ENCODE data around the gene ZNF804A.

DNA sequence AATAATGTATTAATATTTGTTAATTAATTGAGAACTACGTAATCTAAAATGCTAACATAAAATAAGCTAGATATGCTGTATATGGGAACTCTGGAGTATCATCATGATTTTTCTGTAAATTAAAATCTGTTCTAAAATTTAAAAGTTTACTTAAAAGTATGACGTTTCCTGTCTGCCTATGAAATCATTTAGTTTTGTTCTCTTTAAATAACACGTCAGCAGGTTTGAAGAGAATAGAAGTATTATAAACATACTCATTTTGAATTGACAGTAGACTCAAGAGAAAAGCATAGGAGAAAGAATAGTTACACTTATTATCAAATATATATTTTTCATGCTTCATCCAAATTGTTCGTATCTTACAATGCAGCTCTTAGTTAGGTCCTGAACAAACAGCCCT is 19.1 kb upstream of the ZNF804A start:
- TF ChIP-seq, protein P1, sequence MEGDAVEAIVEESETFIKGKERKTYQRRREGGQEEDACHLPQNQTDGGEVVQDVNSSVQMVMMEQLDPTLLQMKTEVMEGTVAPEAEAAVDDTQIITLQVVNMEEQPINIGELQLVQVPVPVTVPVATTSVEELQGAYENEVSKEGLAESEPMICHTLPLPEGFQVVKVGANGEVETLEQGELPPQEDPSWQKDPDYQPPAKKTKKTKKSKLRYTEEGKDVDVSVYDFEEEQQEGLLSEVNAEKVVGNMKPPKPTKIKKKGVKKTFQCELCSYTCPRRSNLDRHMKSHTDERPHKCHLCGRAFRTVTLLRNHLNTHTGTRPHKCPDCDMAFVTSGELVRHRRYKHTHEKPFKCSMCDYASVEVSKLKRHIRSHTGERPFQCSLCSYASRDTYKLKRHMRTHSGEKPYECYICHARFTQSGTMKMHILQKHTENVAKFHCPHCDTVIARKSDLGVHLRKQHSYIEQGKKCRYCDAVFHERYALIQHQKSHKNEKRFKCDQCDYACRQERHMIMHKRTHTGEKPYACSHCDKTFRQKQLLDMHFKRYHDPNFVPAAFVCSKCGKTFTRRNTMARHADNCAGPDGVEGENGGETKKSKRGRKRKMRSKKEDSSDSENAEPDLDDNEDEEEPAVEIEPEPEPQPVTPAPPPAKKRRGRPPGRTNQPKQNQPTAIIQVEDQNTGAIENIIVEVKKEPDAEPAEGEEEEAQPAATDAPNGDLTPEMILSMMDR (IDR thresholded peaks at IDR 0.05) = no peak
- no peak for TF ChIP-seq POLR2A (IDR thresholded peaks at IDR 0.05)
